Neural progenitor cell (in vitro differentiated cells): ENCODE measurements around the gene UBE2L5.

Source experiments
- EZH2 ChIP-seq: fragments of 200-600 bp; sonication (generic); IDR thresholded peaks from 2 replicates; pipeline ENCODE4 v1.6.1; 2017; ENCODE audit warnings: antibody characterized with exemption, mild to moderate bottlenecking, moderate library complexity
- EZH2phosphoT487 ChIP-seq: fragments of 200-600 bp; sonication (generic); IDR thresholded peaks from 2 replicates; pipeline ENCODE4 v1.6.1; 2017; ENCODE audit warnings: antibody characterized with exemption
- TF ChIP-seq, protein P1 (sequence below): fragments of 200-600 bp; sonication (generic); IDR thresholded peaks from 2 replicates; pipeline ENCODE4 v1.5.1; 2017; ENCODE audit warnings: antibody characterized with exemption, mild to moderate bottlenecking

DNA sequence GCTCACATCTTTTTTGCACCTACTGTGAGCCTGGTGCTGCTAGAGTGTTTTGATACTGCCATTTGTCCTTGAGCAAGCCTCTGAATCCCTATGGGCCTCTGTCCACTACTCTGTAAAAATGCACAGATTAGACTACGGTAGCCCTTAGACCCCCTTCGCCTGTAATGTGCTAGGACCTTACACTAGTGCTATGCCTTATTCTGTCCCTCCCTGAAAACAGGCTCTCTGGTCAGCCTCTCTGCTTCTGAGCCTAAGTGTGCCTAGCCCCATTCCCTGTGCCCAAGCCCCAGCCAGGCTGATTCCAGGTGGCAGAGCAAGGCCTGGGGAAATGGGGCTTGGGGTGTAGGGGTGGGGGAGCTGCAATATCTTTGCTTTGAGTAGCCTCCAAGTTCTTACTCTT lies 32.7 kb downstream of the UBE2L5 start:
- TF ChIP-seq, protein P1, sequence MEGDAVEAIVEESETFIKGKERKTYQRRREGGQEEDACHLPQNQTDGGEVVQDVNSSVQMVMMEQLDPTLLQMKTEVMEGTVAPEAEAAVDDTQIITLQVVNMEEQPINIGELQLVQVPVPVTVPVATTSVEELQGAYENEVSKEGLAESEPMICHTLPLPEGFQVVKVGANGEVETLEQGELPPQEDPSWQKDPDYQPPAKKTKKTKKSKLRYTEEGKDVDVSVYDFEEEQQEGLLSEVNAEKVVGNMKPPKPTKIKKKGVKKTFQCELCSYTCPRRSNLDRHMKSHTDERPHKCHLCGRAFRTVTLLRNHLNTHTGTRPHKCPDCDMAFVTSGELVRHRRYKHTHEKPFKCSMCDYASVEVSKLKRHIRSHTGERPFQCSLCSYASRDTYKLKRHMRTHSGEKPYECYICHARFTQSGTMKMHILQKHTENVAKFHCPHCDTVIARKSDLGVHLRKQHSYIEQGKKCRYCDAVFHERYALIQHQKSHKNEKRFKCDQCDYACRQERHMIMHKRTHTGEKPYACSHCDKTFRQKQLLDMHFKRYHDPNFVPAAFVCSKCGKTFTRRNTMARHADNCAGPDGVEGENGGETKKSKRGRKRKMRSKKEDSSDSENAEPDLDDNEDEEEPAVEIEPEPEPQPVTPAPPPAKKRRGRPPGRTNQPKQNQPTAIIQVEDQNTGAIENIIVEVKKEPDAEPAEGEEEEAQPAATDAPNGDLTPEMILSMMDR: no peak
- TF ChIP-seq EZH2 (no peak), EZH2phosphoT487 (no peak)
